ENCODE data around the gene SUV39H2.

DNA sequence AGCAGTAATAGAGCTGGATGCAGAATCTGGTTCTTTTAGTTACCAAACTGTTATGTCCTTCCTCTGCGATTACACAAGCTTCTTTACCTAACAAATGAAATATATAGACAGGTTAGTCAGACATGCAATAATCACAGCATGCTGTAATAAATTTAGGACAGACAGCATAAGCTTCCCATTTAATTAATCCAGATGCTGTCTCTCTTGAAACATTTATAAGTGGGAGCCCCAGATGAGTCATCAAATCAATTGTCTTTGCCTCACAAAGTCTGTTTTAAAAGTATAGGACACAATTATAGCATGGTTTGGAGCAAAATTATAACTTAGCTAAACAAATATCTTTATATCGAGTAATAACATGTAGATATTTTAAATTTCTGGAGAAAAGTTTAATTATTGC lies 42.5 kb upstream of the SUV39H2 start:
- TF ChIP-seq, protein P1, sequence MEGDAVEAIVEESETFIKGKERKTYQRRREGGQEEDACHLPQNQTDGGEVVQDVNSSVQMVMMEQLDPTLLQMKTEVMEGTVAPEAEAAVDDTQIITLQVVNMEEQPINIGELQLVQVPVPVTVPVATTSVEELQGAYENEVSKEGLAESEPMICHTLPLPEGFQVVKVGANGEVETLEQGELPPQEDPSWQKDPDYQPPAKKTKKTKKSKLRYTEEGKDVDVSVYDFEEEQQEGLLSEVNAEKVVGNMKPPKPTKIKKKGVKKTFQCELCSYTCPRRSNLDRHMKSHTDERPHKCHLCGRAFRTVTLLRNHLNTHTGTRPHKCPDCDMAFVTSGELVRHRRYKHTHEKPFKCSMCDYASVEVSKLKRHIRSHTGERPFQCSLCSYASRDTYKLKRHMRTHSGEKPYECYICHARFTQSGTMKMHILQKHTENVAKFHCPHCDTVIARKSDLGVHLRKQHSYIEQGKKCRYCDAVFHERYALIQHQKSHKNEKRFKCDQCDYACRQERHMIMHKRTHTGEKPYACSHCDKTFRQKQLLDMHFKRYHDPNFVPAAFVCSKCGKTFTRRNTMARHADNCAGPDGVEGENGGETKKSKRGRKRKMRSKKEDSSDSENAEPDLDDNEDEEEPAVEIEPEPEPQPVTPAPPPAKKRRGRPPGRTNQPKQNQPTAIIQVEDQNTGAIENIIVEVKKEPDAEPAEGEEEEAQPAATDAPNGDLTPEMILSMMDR (optimal IDR thresholded peaks at IDR 0.05 in 1 of 3, IDR thresholded peaks at IDR 0.05 in 1 of 3, conservative IDR thresholded peaks at IDR 0.05 in 1 of 3; ENCODE audit: extremely low read depth in 1 of 3, insufficient read depth in 2 of 3, low read length in 3 of 3) = no peak
- no peak for TF ChIP-seq EZH2 (IDR thresholded peaks at IDR 0.05; ENCODE audit: low read length)
